ENCODE data around the gene RSU1.

The RSU1 gene

DNA sequence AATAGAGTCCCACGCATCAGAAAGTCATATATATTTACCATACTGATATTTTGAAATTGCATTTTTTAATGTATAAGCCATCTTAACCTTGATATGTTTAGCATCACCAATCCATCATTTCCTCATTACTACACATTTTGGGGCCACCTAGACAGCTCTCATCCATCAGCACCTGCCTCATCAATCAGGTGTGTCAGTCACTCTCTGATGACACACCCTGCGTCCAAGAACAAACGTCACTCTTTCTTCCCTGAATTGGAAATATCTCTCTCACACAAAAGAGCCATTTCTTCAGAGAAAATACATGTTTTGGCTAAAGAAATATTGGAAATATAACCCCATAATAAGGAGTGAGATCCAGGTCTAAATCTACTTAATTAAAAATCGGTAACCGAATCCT lies 38.9 kb upstream of the RSU1 start:
- ChIA-PET CTCF (interaction anchor here (0.7 to 2.6 kb wide), 3 partner anchors 9 to 374 kb away, joined by 3 to 7 read pairs (median 3); no protein-coding TSS in a partner anchor), POLR2A (no interaction called here)
- TF ChIP-seq, protein P1, sequence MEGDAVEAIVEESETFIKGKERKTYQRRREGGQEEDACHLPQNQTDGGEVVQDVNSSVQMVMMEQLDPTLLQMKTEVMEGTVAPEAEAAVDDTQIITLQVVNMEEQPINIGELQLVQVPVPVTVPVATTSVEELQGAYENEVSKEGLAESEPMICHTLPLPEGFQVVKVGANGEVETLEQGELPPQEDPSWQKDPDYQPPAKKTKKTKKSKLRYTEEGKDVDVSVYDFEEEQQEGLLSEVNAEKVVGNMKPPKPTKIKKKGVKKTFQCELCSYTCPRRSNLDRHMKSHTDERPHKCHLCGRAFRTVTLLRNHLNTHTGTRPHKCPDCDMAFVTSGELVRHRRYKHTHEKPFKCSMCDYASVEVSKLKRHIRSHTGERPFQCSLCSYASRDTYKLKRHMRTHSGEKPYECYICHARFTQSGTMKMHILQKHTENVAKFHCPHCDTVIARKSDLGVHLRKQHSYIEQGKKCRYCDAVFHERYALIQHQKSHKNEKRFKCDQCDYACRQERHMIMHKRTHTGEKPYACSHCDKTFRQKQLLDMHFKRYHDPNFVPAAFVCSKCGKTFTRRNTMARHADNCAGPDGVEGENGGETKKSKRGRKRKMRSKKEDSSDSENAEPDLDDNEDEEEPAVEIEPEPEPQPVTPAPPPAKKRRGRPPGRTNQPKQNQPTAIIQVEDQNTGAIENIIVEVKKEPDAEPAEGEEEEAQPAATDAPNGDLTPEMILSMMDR (IDR thresholded peaks at IDR 0.05; ENCODE audit: control extremely low read depth, extremely low read depth, low read depth, missing control alignments), result no peak
- no peak for DNase-seq (ENCODE audit: extremely low spot score)

- no peak for DNase-seq (ENCODE audit: extremely low spot score)
- CTCF ChIA-PET, result no interaction called here
Observed at GRCh38 chr10:16854623-16855022, 37.4 kb upstream of the RSU1 start.

DNA sequence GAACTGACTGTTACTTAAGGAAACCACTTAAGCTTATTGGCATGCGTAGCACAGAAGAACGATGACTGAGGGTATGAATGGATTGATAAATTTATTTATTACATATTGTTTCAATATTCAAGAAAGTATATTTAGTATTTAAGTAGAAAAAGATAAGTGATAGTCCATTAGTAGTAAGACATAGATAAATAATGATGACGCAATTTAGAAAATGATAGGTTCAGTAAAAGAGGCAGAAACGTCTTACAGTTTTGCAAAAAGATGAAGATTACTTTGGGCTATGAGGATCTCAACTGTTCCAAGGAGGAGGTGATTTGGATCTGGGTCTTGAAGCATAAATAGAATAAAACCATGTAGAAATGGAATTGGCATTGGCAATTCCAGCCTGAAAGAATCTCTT lies 36.6 kb upstream of the RSU1 start:
- DNase-seq (ENCODE audit: extremely low spot score), result no peak
- ChIA-PET CTCF (interaction anchor here (1.4 kb wide), 1 partner anchor 10 kb away, joined by 3 read pairs; no protein-coding TSS in a partner anchor), POLR2A (no interaction called here)
- TF ChIP-seq, protein P1 (IDR thresholded peaks at IDR 0.05; ENCODE audit: control extremely low read depth, extremely low read depth, low read depth, missing control alignments), result no peak

More at GRCh38 chr10:16854623-16855022, 37.4 kb upstream of the RSU1 start:
- POLR2A ChIA-PET, result no interaction called here
- TF ChIP-seq, protein P1 (IDR thresholded peaks at IDR 0.05; ENCODE audit: control extremely low read depth, extremely low read depth, low read depth, missing control alignments), result no peak

DNA sequence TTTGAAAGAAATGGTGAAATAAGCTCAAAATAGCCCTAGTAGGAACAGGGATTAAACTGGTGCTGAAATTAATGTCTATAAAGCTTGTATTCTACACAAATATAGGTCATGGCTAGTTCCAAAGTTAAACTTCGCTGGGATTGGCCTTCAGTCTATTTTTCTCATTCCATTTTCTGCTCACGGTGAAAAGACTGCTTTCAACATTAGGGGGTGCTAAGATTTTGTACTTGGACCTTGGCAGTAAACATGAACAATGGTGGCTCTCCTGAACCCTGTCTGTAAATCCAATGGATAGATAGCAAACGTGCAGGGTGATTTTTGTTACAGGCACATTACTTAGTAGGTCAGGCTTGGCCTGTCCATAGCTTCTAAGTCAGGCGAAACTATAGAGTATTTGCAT lies 36.0 kb upstream of the RSU1 start:
- CTCF ChIA-PET, result interaction anchor here (1.4 kb wide), 1 partner anchor 11 kb away, joined by 3 read pairs; no protein-coding TSS in a partner anchor
- TF ChIP-seq, protein P1 (IDR thresholded peaks at IDR 0.05; ENCODE audit: control extremely low read depth, extremely low read depth, low read depth, missing control alignments), result peak; percentile 16
- no peak for DNase-seq (ENCODE audit: extremely low spot score)
- POLR2A ChIA-PET, result no interaction called here

DNA sequence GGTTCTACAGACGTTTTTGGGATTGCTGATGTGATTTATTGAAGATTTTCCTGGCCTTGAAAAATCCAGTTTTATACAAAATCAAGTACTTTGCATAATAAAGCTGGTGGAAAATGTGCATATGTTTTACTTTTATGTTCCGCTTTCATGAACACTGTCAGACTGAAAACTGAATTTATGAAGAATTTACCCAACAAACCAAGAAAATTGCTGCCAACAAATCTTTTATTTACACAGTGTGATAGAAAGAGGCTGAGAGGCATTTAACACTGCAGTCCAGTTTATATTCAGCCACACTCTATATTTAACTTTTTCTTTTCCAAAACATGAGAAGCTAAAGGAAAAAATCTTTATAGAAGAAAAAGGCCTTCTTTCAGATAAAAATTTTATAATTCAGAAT lies 35.4 kb upstream of the RSU1 start:
- no peak for DNase-seq (ENCODE audit: extremely low spot score)
- ChIA-PET POLR2A (no interaction called here), CTCF (interaction anchor here (1.4 kb wide), 1 partner anchor 11 kb away, joined by 3 read pairs; no protein-coding TSS in a partner anchor)
- TF ChIP-seq, protein P1 (IDR thresholded peaks at IDR 0.05; ENCODE audit: control extremely low read depth, extremely low read depth, low read depth, missing control alignments), result no peak

GRCh38 chr10:16848562-16849154 lies 31.4 kb upstream of the RSU1 start:
- POLR2A ChIA-PET, result no interaction called here
- TF ChIP-seq, protein P1 (IDR thresholded peaks at IDR 0.05; ENCODE audit: control extremely low read depth, extremely low read depth, low read depth, missing control alignments), result no peak
- CTCF ChIA-PET, result interaction anchor here (1.1 to 1.5 kb wide), 3 partner anchors 22 to 581 kb away, joined by 3 to 5 read pairs (median 3); no protein-coding TSS in a partner anchor
- no peak for DNase-seq (ENCODE audit: extremely low spot score)
